Vagina (tissue), 2 donors: ENCODE data around the gene GPR26.

Experiments used
- CTCF ChIP-seq, 3 experiments: fragments of 450-650 bp in 2 of 3; fragments of 200-600 bp in 1 of 3; sonication (generic) in 1 of 3; IDR thresholded peaks; one replicate each; pipeline ENCODE4 v1.5.1; 2017 to 2019; ENCODE audit warnings: antibody characterized with exemption in 3 of 3, mild to moderate bottlenecking in 2 of 3, moderate library complexity in 2 of 3
- POLR2A ChIP-seq, 2 donors: fragments of 450-650 bp; IDR thresholded peaks; one replicate each; pipeline ENCODE4 v1.6.1; 2017; ENCODE audit warnings: antibody characterized with exemption in 2 of 2, mild to moderate bottlenecking in 2 of 2, moderate library complexity in 2 of 2

- no peak for TF ChIP-seq CTCF (IDR thresholded peaks at IDR 0.05)
- TF ChIP-seq POLR2A (IDR thresholded peaks at IDR 0.05) = no peak
Observed at GRCh38 chr10:123666318-123667236, at the start of gene GPR26.
